Activated CD4-positive, alpha-beta memory T cell treated with anti-CD3 and anti-CD28 coated beads for 36 hours (primary cell): ENCODE measurements around the gene NOTUM. TPM values are rescaled to one million over a fixed set of nuclear protein-coding genes. Genes with fewer than 3 reads are reported as not detected.

Source experiments
- CTCF ChIA-PET: fragments of 350-600 bp; sonication (Branson Sonifier 250); formaldehyde crosslinking; loops from one replicate; lab custom pipeline; 2021; ENCODE audit warnings: antibody characterized with exemption, inconsistent platforms; lab: Charles Lee
- POLR2A ChIA-PET: fragments of 350-600 bp; sonication (Branson Sonifier 250); formaldehyde crosslinking; loops from one replicate; lab custom pipeline; 2021; ENCODE audit warnings: antibody characterized with exemption; lab: Charles Lee
- DNase-seq: peaks from one replicate; pipeline ENCODE4 v3.0.0-alpha.2; 2020
- H3K27ac Mint-ChIP-seq: one replicate; pipeline ENCODE4 v1.8.0; 2021; ENCODE audit warnings: mixed read lengths
- H3K27me3 Mint-ChIP-seq: one replicate; pipeline ENCODE4 v1.8.0; 2021; ENCODE audit warnings: mixed read lengths
- H3K36me3 Mint-ChIP-seq: one replicate; pipeline ENCODE4 v1.8.0; 2021; ENCODE audit warnings: mixed read lengths
- H3K4me1 Mint-ChIP-seq: one replicate; pipeline ENCODE4 v1.8.0; 2021; ENCODE audit warnings: low read depth, mixed read lengths
- H3K4me3 Mint-ChIP-seq: one replicate; pipeline ENCODE4 v1.8.0; 2021; ENCODE audit warnings: mild to moderate bottlenecking, mixed read lengths
- H3K9me3 Mint-ChIP-seq: one replicate; pipeline ENCODE4 v1.8.0; 2021; ENCODE audit warnings: mixed read lengths
- intact Hi-C: fragments of 100-400 bp; cut with micrococcal nuclease; formaldehyde crosslinking; loops from one replicate; pipeline ENCODE4 v1.15.1; 2023
- total RNA-seq, 2 experiments: library from RNA; stranded (reverse); gene quantifications; one replicate each; pipeline ENCODE4 v1.2.3, GENCODE V29; 2021

The NOTUM gene
- total RNA-seq, 2 experiments from 2014 or later: 0.22 to 0.40 TPM

DNA sequence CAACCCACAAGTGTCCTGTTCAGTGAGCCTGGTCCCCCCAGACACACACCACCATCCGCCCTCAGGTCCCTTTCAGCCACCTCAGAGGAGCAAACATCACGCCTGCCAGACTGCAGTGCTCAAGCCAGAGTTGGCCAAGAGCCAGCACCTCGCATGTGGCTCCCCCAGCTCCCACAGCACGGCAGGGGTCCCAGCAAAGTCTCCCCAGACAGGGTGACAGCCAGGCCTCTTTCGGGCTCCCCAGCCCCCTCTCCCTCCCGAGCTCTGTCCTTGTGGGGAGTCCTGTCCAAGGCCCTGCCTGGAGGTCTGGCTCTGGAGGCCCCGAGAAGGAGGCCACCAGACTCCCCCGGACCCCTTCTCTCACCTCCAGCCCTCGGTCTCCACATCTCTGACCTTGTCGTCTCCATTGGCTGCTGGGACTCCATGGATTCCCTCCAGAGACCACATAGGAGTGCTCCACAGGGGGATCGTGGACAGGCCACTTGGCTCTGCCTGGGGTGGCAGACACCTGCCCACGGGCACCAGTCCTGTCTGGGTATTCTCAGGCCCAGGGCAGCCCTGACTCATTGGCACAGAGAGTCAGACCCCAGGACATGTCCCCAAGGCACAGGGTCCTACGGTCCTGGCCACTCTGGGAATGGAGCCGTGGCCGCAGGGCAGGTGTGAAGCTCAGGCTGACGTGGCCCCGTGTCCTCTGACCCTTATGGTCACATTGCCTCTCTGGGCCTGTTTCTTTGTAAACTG lies 12.2 kb downstream of the NOTUM start:
- CTCF ChIA-PET: interaction anchor here (1.2 kb wide), 1 partner anchor 71 kb away, joined by 4 read pairs; no protein-coding TSS in a partner anchor
- POLR2A ChIA-PET: no interaction called here

DNA sequence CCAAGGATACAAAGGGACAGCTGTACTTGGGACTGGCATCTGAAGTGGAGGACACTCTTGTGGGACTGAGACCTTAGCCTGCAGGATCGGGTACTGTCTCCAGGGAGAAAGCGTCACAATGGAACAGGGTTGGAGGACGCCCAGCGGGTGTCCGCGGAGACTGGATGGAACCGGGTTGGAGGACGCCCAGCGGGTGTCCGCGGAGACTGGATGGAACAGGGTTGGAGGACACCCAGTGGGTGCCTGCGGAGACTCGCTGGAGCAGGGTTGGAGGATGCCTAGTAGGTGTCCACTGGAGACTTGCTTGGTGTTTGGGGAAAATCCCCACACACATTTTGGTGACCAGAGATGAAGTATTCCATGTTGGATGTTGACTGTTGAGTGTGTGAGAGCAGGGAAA lies 13.8 kb downstream of the NOTUM start, which contains the start of gene MYADML2:
Gene MYADML2, minus strand, starts transcription at position 45 of the 400 bp plus-strand sequence. CDS start 5,492 bp downstream, outside the sequence.
- no peak for DNase-seq
- CTCF ChIA-PET: interaction anchor here (1.2 kb wide), 1 partner anchor 73 kb away, joined by 4 read pairs; no protein-coding TSS in a partner anchor
- H3K27ac Mint-ChIP-seq: no peak within 1 kb of the TSS

More for the DNA sequence above, 12.2 kb downstream of the NOTUM start:
- Mint-ChIP-seq H3K4me3 (no peak overlapping the region), H3K4me1 (no peaks in the 10 kb centered on the region), H3K27me3 (no peaks in the 10 kb centered on the region), H3K27ac (no peak overlapping the region), H3K36me3 (no peaks in the 10 kb centered on the region), H3K9me3 (no peaks in the 10 kb centered on the region)
- intact Hi-C loops: no loop called here
- no peak for DNase-seq

DNA sequence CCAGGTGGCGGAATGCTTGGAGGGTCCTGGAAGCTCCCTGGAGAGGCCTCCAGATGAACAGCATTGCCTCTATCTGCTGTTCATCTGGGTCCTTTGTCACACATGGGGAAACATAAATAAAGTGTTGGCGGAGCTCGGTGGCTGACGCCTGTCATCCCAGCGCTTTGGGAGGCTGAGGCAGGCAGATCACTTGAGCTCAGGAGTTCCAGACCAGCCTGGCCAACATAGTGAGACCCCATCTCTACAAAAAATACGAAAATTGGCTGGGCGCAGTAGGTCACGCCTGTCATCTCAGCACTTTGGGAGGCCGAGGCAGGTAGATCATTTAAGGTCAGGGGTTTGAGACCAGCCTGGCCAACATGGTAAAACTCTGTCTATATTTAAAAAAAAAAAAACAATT lies 16.1 kb downstream of the NOTUM start:
- CTCF ChIA-PET: interaction anchor here (1.2 kb wide), 1 partner anchor 14 kb away, joined by 9 read pairs; no protein-coding TSS in a partner anchor
- Mint-ChIP-seq H3K9me3 (no peaks in the 10 kb centered on the region), H3K4me3 (no peak overlapping the region), H3K27ac (no peak overlapping the region), H3K27me3 (peaks cover 2% of the 10 kb centered on the region), H3K4me1 (no peaks in the 10 kb centered on the region), H3K36me3 (no peaks in the 10 kb centered on the region)
- DNase-seq: no peak
- POLR2A ChIA-PET: no interaction called here
- intact Hi-C loops: no loop called here

More for the DNA sequence above, 13.8 kb downstream of the NOTUM start, which contains the start of gene MYADML2:
- no peak within 1 kb of the TSS for H3K4me3 Mint-ChIP-seq
- POLR2A ChIA-PET: no interaction called here
- intact Hi-C loops: no loop called here
- H3K9me3 Mint-ChIP-seq: no peaks in the 10 kb centered on the region
- H3K27me3 Mint-ChIP-seq: no peaks in the 10 kb centered on the region
- H3K4me1 Mint-ChIP-seq: no peaks in the 10 kb centered on the region
- no peaks in the 10 kb centered on the region for H3K36me3 Mint-ChIP-seq

DNA sequence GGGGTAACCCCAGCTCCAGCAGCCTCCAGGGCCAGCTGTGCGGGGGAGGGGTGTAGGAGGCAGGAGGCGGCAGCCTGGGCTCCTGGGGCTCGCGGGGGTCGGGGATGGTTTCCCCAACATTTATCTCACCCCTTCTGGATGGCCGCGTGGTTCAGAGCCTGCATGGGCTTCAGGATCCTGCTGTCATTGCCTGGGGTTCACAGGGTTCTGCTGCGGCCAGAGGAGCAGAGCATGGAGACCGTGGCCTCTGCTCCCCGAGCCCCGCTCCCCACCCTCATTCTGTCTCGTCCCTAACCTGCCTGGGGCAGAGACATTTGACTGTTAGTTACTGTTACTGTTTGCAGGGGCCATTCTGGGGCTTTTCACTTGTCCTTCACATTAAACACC lies 18.8 kb downstream of the NOTUM start:
- Mint-ChIP-seq H3K27me3 (peaks cover 2% of the 10 kb centered on the region), H3K36me3 (no peaks in the 10 kb centered on the region), H3K9me3 (no peaks in the 10 kb centered on the region), H3K4me3 (no peak overlapping the region), H3K27ac (no peak overlapping the region), H3K4me1 (peaks cover 5% of the 10 kb centered on the region)
- DNase-seq: no peak
- ChIA-PET CTCF (interaction anchor here (0.6 kb wide), 1 partner anchor 17 kb away, joined by 3 read pairs; no protein-coding TSS in a partner anchor), POLR2A (no interaction called here)
- intact Hi-C loops: no loop called here

DNA sequence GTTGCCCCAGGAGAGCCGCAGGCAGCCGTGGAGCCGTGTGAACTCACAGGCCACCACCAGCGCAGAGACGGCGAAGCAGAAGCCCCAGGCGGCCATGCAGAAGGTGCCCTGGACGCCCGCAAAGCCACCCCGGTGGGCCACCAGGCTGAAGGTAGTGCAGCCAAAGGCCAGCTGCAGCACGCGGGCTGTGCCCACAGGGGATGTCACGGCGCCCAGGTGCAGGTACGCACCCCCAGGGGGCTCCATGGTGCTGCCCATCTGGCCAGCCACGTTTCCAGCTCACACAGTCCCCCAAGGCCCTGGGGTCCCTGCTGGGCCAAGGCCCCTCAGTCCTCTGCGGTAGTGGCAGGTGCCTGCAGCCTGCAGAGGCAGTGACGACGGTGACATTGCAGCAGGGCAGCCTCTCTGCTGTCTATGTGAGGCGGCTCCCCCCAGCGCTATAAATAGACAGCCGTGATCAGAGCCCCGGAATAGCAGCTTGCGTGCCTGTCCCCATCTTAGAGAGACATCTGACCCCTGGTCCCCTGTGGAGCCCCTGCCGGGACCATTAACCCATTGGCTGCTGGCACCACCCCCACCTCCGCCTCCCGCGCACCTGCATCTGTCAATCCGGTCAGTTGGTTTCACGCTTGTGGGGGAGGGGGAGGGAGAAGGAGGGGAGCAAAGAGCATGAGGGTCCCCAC lies 19.4 kb downstream of the NOTUM start:
- Mint-ChIP-seq H3K4me1 (peaks cover 5% of the 10 kb centered on the region), H3K27ac (no peak overlapping the region)
- POLR2A ChIA-PET: no interaction called here

DNA sequence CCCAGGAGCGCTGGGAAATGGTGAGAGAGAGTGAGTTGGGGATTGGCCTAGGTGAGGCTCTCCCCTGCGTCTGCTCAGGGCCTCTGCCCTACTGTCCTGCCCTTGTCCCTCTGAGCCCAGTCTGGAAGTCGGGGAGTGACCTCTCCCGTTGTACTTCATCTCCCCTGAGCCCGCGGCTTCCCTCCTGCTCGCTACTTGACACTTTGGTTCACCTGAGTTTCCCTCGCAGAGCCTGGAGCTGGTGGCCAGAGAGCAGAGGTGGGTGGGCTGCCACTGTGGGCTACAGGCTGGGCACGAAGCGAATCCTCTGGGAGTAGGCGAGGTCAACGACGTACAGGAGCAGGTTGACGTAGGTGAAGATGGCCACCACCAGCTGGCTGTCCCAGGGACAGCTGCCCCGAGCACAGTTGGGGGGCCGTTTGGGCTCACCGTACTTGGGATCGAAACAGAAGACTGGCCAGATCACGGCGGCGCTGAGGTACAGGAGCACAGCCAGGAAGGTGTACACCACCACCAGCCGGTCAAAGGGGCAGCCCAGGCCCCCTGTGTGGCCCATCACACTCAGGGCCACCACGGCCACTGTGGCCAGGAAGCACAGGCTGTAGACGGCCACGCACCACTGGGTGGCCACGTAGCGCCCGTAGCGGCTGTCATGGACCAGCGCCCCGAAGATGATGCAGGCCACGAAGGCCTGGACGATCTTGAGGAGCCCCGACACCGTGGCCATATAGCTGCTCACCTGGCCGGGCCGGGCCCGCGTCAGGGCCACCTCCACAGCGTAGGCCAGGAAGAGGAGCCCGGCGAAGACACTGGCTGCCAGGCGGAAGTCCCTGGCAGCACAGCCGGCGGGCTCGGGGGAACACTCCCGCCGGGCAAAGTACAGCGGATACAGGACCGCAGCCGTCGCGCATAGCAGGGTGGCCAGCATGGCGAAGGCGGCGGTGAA lies 20.2 kb downstream of the NOTUM start:
- H3K4me1 Mint-ChIP-seq: peaks cover 7% of the 10 kb centered on the region
- CTCF ChIA-PET: no interaction called here
- H3K9me3 Mint-ChIP-seq: no peaks in the 10 kb centered on the region
- DNase-seq: no peak
- H3K36me3 Mint-ChIP-seq: peaks cover 7% of the 10 kb centered on the region
- intact Hi-C loops: no loop called here
- POLR2A ChIA-PET: no interaction called here
- H3K4me3 Mint-ChIP-seq: no peak overlapping the region
- peaks cover 2% of the 10 kb centered on the region for H3K27me3 Mint-ChIP-seq
- no peak overlapping the region for H3K27ac Mint-ChIP-seq

More for the DNA sequence above, 19.4 kb downstream of the NOTUM start:
- CTCF ChIA-PET: no interaction called here
- Mint-ChIP-seq H3K27me3 (peaks cover 2% of the 10 kb centered on the region), H3K4me3 (no peak overlapping the region), H3K36me3 (peaks cover under 1% of the 10 kb centered on the region), H3K9me3 (no peaks in the 10 kb centered on the region)
- no peak for DNase-seq
- intact Hi-C loops: no loop called here

DNA sequence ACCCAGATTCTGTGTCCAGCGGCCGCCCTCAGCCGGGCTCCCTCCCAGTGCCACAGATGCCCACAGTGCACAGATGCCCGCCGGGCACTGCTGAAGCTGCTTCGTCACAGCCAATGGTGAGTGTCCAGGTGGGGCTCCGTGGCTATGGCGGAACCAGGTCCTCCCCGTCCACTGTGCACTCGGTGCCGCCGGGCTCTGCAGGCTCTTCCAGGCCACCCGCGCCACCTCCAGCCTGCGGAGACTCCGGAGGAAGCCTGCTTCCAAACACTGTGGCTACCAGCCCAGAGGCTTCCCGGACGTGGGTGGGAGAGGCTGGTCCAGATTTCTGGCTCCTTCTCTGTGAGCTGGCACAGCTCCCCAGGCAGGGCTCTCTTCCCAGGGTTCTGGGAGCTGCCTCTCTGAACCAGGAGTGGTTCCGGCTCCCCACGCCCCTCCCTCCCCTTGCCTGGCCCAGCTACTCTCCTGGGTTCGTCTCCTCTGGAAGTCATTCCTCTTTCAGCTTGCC lies 21.1 kb downstream of the NOTUM start:
- Mint-ChIP-seq H3K4me1 (peaks cover 10% of the 10 kb centered on the region), H3K27me3 (peaks cover 2% of the 10 kb centered on the region), H3K27ac (no peak overlapping the region), H3K4me3 (no peak overlapping the region), H3K9me3 (no peaks in the 10 kb centered on the region), H3K36me3 (peaks cover 15% of the 10 kb centered on the region)
- DNase-seq: no peak
- intact Hi-C loops: no loop called here
- ChIA-PET CTCF (no interaction called here), POLR2A (no interaction called here)

DNA sequence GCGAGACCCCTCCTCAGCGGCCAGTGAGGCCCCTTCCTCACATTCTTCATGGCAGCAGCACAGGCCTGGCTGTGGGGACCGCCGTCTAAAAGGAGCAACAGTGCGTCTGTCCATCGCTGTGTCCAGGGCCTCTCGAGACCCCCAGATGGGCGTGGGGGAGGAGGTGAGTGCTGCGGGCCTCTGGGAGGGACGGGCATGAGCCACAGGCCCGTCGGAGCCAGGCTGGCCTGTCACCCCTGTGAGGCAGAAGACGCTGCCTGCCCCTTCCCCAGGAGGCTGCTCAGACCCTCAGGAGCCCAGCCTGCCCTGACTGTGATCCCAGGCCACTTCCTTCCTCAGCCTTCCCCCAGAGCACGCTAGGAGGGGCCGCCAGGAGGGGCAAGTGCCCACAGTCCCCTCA lies 21.8 kb downstream of the NOTUM start:
- intact Hi-C loops: no loop called here
- Mint-ChIP-seq H3K4me1 (peaks cover 10% of the 10 kb centered on the region), H3K4me3 (no peak overlapping the region), H3K27ac (no peak overlapping the region), H3K36me3 (peaks cover 18% of the 10 kb centered on the region), H3K27me3 (peaks cover 2% of the 10 kb centered on the region), H3K9me3 (no peaks in the 10 kb centered on the region)
- ChIA-PET POLR2A (no interaction called here), CTCF (interaction anchor here (1.4 kb wide), 1 partner anchor 11 kb away, joined by 3 read pairs; the partner anchor contains the start of gene MAFG)
- DNase-seq: no peak

DNA sequence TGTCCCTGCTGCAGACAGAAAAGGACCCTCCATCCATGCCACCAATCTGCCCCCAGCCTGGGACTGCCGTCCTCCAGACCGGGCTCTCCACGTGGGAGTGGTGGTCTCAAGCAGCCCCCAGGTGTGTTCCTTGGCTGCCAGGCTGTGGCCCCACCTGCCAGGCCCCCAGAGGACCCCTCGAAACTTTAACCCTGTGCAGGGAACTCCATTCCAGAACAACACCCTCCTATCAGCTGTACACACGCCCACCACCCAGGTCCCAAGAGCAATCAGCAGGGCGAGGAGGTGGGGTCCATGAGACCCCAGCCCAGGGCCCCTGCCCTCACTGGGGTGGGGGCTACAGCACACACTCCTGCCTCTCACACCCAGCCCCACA lies 25.3 kb downstream of the NOTUM start:
- Mint-ChIP-seq H3K27me3 (peaks cover 1% of the 10 kb centered on the region), H3K27ac (no peak overlapping the region), H3K4me1 (peaks cover 10% of the 10 kb centered on the region), H3K36me3 (peaks cover 32% of the 10 kb centered on the region), H3K4me3 (peak overlapping the region; percentile 84), H3K9me3 (no peaks in the 10 kb centered on the region)
- no peak for DNase-seq
- ChIA-PET CTCF (interaction anchor here (0.8 to 1.0 kb wide), 2 partner anchors 24 kb away, joined by 3 to 4 read pairs; no protein-coding TSS in a partner anchor), POLR2A (no interaction called here)
- intact Hi-C loops: loop anchor here (2.0 kb wide), 1 partner anchor 41 kb away; the partner anchor contains the start of gene ASPSCR1

DNA sequence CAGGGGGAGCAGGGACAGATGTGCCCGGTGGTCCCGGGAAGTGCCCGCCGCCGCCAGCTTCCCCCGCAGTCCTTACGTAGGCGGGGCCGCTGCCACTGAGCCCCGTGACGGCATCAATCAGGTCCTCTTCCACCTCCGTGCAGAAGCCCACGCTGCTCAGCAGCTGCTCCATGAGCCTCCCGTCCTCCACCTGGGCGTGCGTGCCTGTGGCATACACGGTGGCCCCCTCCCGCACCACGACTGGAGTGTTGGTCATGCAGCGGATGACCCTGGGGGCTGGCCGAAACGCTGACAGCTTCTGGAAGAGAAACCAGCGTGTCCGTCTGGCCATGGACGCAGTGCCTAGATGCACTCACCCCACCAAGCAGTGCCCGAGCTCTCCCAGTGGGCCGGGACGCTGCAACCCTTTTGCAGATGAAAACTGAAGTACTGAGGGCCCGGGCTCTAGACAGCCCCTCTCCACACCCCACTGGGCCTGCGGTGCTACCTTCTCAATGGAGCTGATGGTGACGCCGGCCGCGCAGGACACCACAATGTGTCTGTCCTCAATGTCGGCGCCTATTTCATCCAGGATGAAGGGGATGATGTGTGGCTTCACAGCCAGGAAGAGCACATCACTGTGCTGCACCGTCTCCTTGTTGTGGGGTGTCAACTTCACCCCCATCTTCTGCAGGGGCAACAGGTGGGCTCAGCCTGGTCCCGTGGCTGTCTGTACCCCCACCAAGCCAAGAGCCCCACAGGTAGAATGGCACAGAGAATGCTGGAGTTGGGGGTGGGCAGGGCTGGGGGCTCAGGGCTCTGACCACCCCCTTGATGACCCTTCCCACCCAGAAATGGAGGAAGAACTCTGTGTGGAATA lies 25.9 kb downstream of the NOTUM start:
- POLR2A ChIA-PET: no interaction called here

More for the DNA sequence above, 25.9 kb downstream of the NOTUM start:
- Mint-ChIP-seq H3K4me1 (peaks cover 10% of the 10 kb centered on the region), H3K27me3 (peaks cover under 1% of the 10 kb centered on the region), H3K4me3 (peak overlapping the region; percentile 84), H3K36me3 (peaks cover 32% of the 10 kb centered on the region), H3K27ac (no peak overlapping the region), H3K9me3 (no peaks in the 10 kb centered on the region)
- DNase-seq: no peak
- CTCF ChIA-PET: interaction anchor here (0.8 to 1.1 kb wide), 2 partner anchors 25 to 27 kb away, joined by 3 read pairs; no protein-coding TSS in a partner anchor
- intact Hi-C loops: no loop called here
